Kidney (tissue), 14 donors: ENCODE results near the gene KLHL30. TPM values are rescaled to one million over a fixed set of nuclear protein-coding genes. Genes with fewer than 3 reads are reported as not detected.

Source experiments
- DNase-seq, 5 donors: peaks; one replicate each; pipeline ENCODE4 v3.0.0-alpha.2; 2013 to 2020
- FAIRE-seq: peaks from 2 replicates; lab custom pipeline; 2012; peaks lifted over from hg19 to GRCh38; lab: Jason Lieb, UNC
- H3K27ac ChIP-seq, 2 donors: one replicate each; pipeline ENCODE4 v1.7.0; 2013; ENCODE audit warnings: low read depth in 2 of 2, low read length in 2 of 2, inconsistent platforms in 1 of 2
- H3K27me3 ChIP-seq: one replicate; pipeline ENCODE4 v1.7.1; 2013; ENCODE audit warnings: low read length, inconsistent platforms; ENCODE audit not compliant: control insufficient read depth, insufficient read depth
- H3K36me3 ChIP-seq, 3 donors: one replicate each; pipeline versions ENCODE4 v1.7.0 to v1.7.1; 2013; ENCODE audit warnings: low read length in 3 of 3, control low read depth in 1 of 3, inconsistent platforms in 1 of 3; ENCODE audit not compliant: insufficient read depth in 3 of 3, control insufficient read depth in 2 of 3
- H3K4me1 ChIP-seq, 3 donors: one replicate each; pipeline versions ENCODE4 v1.7.0 to v1.7.1; 2013; ENCODE audit warnings: low read length in 3 of 3, inconsistent platforms in 1 of 3, low read depth in 1 of 3; ENCODE audit not compliant: control insufficient read depth in 2 of 3, insufficient read depth in 2 of 3
- H3K4me3 ChIP-seq, 3 donors: one replicate each; pipeline versions ENCODE4 v1.7.0 to v1.8.1; 2013; ENCODE audit warnings: low read length in 3 of 3, control low read depth in 1 of 3, inconsistent platforms in 1 of 3
- H3K9ac ChIP-seq, 3 donors: one replicate each; pipeline versions ENCODE4 v1.7.0 to v1.7.1; 2013; ENCODE audit warnings: low read length in 3 of 3, control low read depth in 1 of 3, inconsistent platforms in 1 of 3
- H3K9me3 ChIP-seq, 3 donors: one replicate each; pipeline versions ENCODE4 v1.7.0 to v1.7.1; 2013; ENCODE audit warnings: low read length in 3 of 3, control low read depth in 1 of 3, inconsistent platforms in 1 of 3; ENCODE audit not compliant: control insufficient read depth in 2 of 3, insufficient read depth in 1 of 3
- CTCF ChIP-seq: IDR thresholded peaks from 3 replicates; pipeline ENCODE4 v1.5.1; 2012; ENCODE audit warnings: mild to moderate bottlenecking, moderate library complexity, borderline replicate concordance; ENCODE audit not compliant: insufficient read depth; ENCODE audit errors: extremely low read depth
- intact Hi-C: fragments of 100-400 bp; cut with DNase I; formaldehyde crosslinking; loops from one replicate; pipeline ENCODE4 v1.11.1; 2022
- polyA plus RNA-seq: library from polyadenylated mRNA; stranded (reverse); fragments of 350-450 nt; fragmentation: Illumina TruSeq; extraction: RNeasy Lipid Tissue Mini Kit (QIAGEN cat#74804); gene quantifications from one replicate; pipeline ENCODE4 v1.2.3, GENCODE V29; 2014; ENCODE audit warnings: low read depth, low replicate concordance; ENCODE audit not compliant: insufficient read depth
- total RNA-seq: library from RNA; stranded (reverse); fragmentation: NEBNext Ultra II Directional; extraction: Animal tissue kit (Norgen Biotek cat#: 25700); gene quantifications from one replicate; pipeline ENCODE4 v1.2.1, GENCODE V29; 2021
- donor health status: control.
- donor health status: control.
- donor health status: control.
- donor health status: control.
- donor health status: control.
- donor health status: DM: yes; HTN: yes; CAD: no.
- donor health status: Normal renal cell carcinoma (clear cell type).

Gene KLHL30
- total and polyA plus RNA-seq, 2 donors from 2014 or later: 0.24 to 5.7 TPM

GRCh38 chr2:238120463-238121298 lies 17.8 kb upstream of the KLHL30 start:
- FAIRE-seq (no peak), DNase-seq (peak; percentile 59 to 92 (median 89))
- no peak overlapping the region for H3K4me3 ChIP-seq
- no peaks in the 10 kb centered on the region for H3K27me3 ChIP-seq
- H3K27ac ChIP-seq: no peak overlapping the region
- TF ChIP-seq CTCF: no peak
- H3K9me3 ChIP-seq: no peaks in the 10 kb centered on the region
- no peaks in the 10 kb centered on the region for H3K36me3 ChIP-seq
- H3K4me1 ChIP-seq: no peaks in the 10 kb centered on the region
- intact Hi-C loops: no loop called here
- H3K9ac ChIP-seq: no peak overlapping the region

GRCh38 chr2:238121511-238122286 lies 16.8 kb upstream of the KLHL30 start:
- FAIRE-seq: no peak

More at GRCh38 chr2:238121511-238122286, 16.8 kb upstream of the KLHL30 start:
- H3K4me3 ChIP-seq: no peak overlapping the region
- no peak overlapping the region for H3K9ac ChIP-seq
- H3K27ac ChIP-seq: no peak overlapping the region
- H3K36me3 ChIP-seq: no peaks in the 10 kb centered on the region
- H3K27me3 ChIP-seq: no peaks in the 10 kb centered on the region
- intact Hi-C loops: no loop called here
- DNase-seq: peak in 2 of 5 donors; percentile 38 to 51
- H3K4me1 ChIP-seq: peaks cover 0 to under 1% (median 0%) of the 10 kb centered on the region in 3 donors
- TF ChIP-seq CTCF: no peak
- H3K9me3 ChIP-seq: peaks cover 0 to 4% (median 0%) of the 10 kb centered on the region in 3 donors
